ENCODE results near the gene GPRASP1.
"Not testable (repeated sequence)": the region's sequence is repeated elsewhere in the genome, so short reads cannot be mapped to it uniquely, and the experiment has no call there.

The GPRASP1 gene

GRCh38 chrX:102651242-102652011 is at the start of gene GPRASP1:
TSS of gene GPRASP1 (plus strand) at chrX:102651483. CDS start at chrX:102653914, 2,431 bp downstream.
- DNase-seq = peak; percentile 82

GRCh38 chrX:102604327-102604726 is 47.0 kb upstream of the GPRASP1 start:
- DNase-seq = no peak

- no peak for DNase-seq
Measured at GRCh38 chrX:102606115-102606514, 45.2 kb upstream of the GPRASP1 start.

GRCh38 chrX:102610905-102611304 is 40.4 kb upstream of the GPRASP1 start:
- no peak for DNase-seq

- DNase-seq = no peak
Measured at GRCh38 chrX:102624105-102624504, 27.2 kb upstream of the GPRASP1 start.

- no peak for DNase-seq
Measured at GRCh38 chrX:102627640-102628039, 23.6 kb upstream of the GPRASP1 start.

GRCh38 chrX:102637561-102637960 is 13.7 kb upstream of the GPRASP1 start:
- DNase-seq = no peak

- no peak for DNase-seq
Measured at GRCh38 chrX:102650903-102651241, 411 bp upstream of the GPRASP1 start.

GRCh38 chrX:102652031-102652688 is 877 bp downstream of the GPRASP1 start:
- DNase-seq = peak; percentile 57

- DNase-seq = no peak
Measured at GRCh38 chrX:102654696-102655095, 3.4 kb downstream of the GPRASP1 start.

- DNase-seq = no peak
Measured at GRCh38 chrX:102658556-102658955, 7.3 kb downstream of the GPRASP1 start.

GRCh38 chrX:102659790-102660757 is 8.8 kb downstream of the GPRASP1 start:
- peak; percentile 84 for DNase-seq

- DNase-seq = not testable (repeated sequence)
Measured at GRCh38 chrX:102663820-102664219, 12.5 kb downstream of the GPRASP1 start.

- DNase-seq = not testable (repeated sequence)
Measured at GRCh38 chrX:102667034-102667433, 15.8 kb downstream of the GPRASP1 start.

GRCh38 chrX:102669526-102669925 is 18.2 kb downstream of the GPRASP1 start:
- DNase-seq = no peak

- DNase-seq = no peak
Measured at GRCh38 chrX:102672856-102673255, 21.6 kb downstream of the GPRASP1 start.

GRCh38 chrX:102677479-102677878 is 26.2 kb downstream of the GPRASP1 start:
- not testable (repeated sequence) for DNase-seq

GRCh38 chrX:102684772-102685520 is 33.7 kb downstream of the GPRASP1 start:
- DNase-seq = no peak

GRCh38 chrX:102694749-102695148 is 43.5 kb downstream of the GPRASP1 start:
- DNase-seq = no peak

GRCh38 chrX:102696306-102696705 is 45.0 kb downstream of the GPRASP1 start:
- DNase-seq = no peak

GRCh38 chrX:102697494-102697893 is 46.2 kb downstream of the GPRASP1 start:
- no peak for DNase-seq
